ENCODE results near the gene TATDN2.

TATDN2 gene

GRCh38 chr3:10247679-10248183 is 528 bp upstream of the TATDN2 start:
- Histone ChIP-seq H3K4me3 (ENCODE audit: low read length in 2 of 2) (peak overlapping the region; percentile 23 to 93), H4K8ac (ENCODE audit: low read depth, low read length) (no peak overlapping the region), H3K36me3 (replicated peaks in 1 of 2; ENCODE audit: control insufficient read depth in 2 of 2, insufficient read depth in 2 of 2, low read length in 2 of 2) (peaks cover 5 to 26% of the 10 kb centered on the region in 2 donors), H3K23ac (ENCODE audit: low read depth, low read length, poor library complexity) (peak overlapping the region; percentile 44), H2BK120ac (ENCODE audit: low read depth, low read length) (no peak overlapping the region), H3K18ac (ENCODE audit: low read length) (no peak overlapping the region), H2AK5ac (ENCODE audit: low read depth, low read length) (no peak overlapping the region), H3K9me3 (replicated peaks in 1 of 2; ENCODE audit: control insufficient read depth in 2 of 2, insufficient read depth in 1 of 2, low read depth in 1 of 2, low read length in 2 of 2) (peaks cover 3 to 18% of the 10 kb centered on the region in 2 donors), H3K9ac (ENCODE audit: low read depth, low read length, poor library complexity) (peak overlapping the region; percentile 30), H3K14ac (ENCODE audit: low read length) (no peak overlapping the region), H4K91ac (ENCODE audit: low read depth, low read length, poor library complexity) (no peak overlapping the region), H2BK5ac (ENCODE audit: low read length) (no peak overlapping the region), H3K79me1 (ENCODE audit: low read depth, low read length) (peaks cover 3% of the 10 kb centered on the region), H2BK12ac (ENCODE audit: low read length) (no peak overlapping the region), H3K27me3 (ENCODE audit: control insufficient read depth in 3 of 3, insufficient read depth in 3 of 3, low read depth in 1 of 3, low read length in 3 of 3) (no peaks in the 10 kb centered on the region), H2BK15ac (ENCODE audit: low read length) (no peak overlapping the region), H3K4me1 (ENCODE audit: control insufficient read depth in 2 of 2, insufficient read depth in 1 of 2, low read depth in 1 of 2, low read length in 2 of 2) (peaks cover 0 to 11% of the 10 kb centered on the region in 2 donors), H3K4me2 (ENCODE audit: insufficient read depth, low read length, poor library complexity, severe bottlenecking) (peak overlapping the region; percentile 48), H3K4ac (ENCODE audit: low read length) (no peak overlapping the region), H2AFZ (ENCODE audit: low read length) (peak overlapping the region; percentile 88), H3K27ac (replicated peaks; ENCODE audit: low read length) (no peak overlapping the region)
- no peak for DNase-seq (ENCODE audit: low spot score)
- no CpG with 5 or more reads among the region's 14 CpGs for WGBS, 2 donors (ENCODE audit: extremely low coverage in 2 of 2, insufficient read length in 2 of 2, insufficient replicate concordance in 1 of 2)

- H2AK5ac ChIP-seq (ENCODE audit: low read depth, low read length) = peak overlapping the region; percentile 78
- H3K18ac ChIP-seq (ENCODE audit: low read length) = peak overlapping the region; percentile 89
- peak overlapping the region; percentile 91 for H3K9ac ChIP-seq (ENCODE audit: low read depth, low read length, poor library complexity)
- H4K8ac ChIP-seq (ENCODE audit: low read depth, low read length) = no peak overlapping the region
- no peak overlapping the region for H4K91ac ChIP-seq (ENCODE audit: low read depth, low read length, poor library complexity)
- H2BK15ac ChIP-seq (ENCODE audit: low read length) = peak overlapping the region; percentile 38
- H3K36me3 ChIP-seq (replicated peaks in 1 of 2; ENCODE audit: control insufficient read depth in 2 of 2, insufficient read depth in 2 of 2, low read length in 2 of 2) = peaks cover 11 to 39% of the 10 kb centered on the region in 2 donors
- H3K4me3 ChIP-seq (ENCODE audit: low read length in 2 of 2) = peak overlapping the region; percentile 73 to 93
- peak overlapping the region; percentile 94 for H3K14ac ChIP-seq (ENCODE audit: low read length)
- peak; percentile 18 for DNase-seq (ENCODE audit: low spot score)
- H2BK120ac ChIP-seq (ENCODE audit: low read depth, low read length) = no peak overlapping the region
- peak overlapping the region; percentile 91 for H3K4me2 ChIP-seq (ENCODE audit: insufficient read depth, low read length, poor library complexity, severe bottlenecking)
- H2BK5ac ChIP-seq (ENCODE audit: low read length) = no peak overlapping the region
- H2BK12ac ChIP-seq (ENCODE audit: low read length) = no peak overlapping the region
- peaks cover 3% of the 10 kb centered on the region for H3K79me1 ChIP-seq (ENCODE audit: low read depth, low read length)
- peaks cover 0 to 18% of the 10 kb centered on the region in 2 donors for H3K9me3 ChIP-seq (replicated peaks in 1 of 2; ENCODE audit: control insufficient read depth in 2 of 2, insufficient read depth in 1 of 2, low read depth in 1 of 2, low read length in 2 of 2)
- no peaks in the 10 kb centered on the region for H3K27me3 ChIP-seq (ENCODE audit: control insufficient read depth in 3 of 3, insufficient read depth in 3 of 3, low read depth in 1 of 3, low read length in 3 of 3)
- no peak overlapping the region for H3K27ac ChIP-seq (replicated peaks; ENCODE audit: low read length)
- H2AFZ ChIP-seq (ENCODE audit: low read length) = peak overlapping the region; percentile 88
- H3K4ac ChIP-seq (ENCODE audit: low read length) = no peak overlapping the region
- peak overlapping the region; percentile 67 for H3K23ac ChIP-seq (ENCODE audit: low read depth, low read length, poor library complexity)
- peaks cover 0 to 11% of the 10 kb centered on the region in 2 donors for H3K4me1 ChIP-seq (ENCODE audit: control insufficient read depth in 2 of 2, insufficient read depth in 1 of 2, low read depth in 1 of 2, low read length in 2 of 2)
- no CpG with 5 or more reads among the region's 32 CpGs for WGBS, 2 donors (ENCODE audit: extremely low coverage in 2 of 2, insufficient read length in 2 of 2, insufficient replicate concordance in 1 of 2)
These were observed 907 bp downstream of the TATDN2 start for GRCh38 chr3:10248984-10249748.

GRCh38 chr3:10249833-10250232 is 1.6 kb downstream of the TATDN2 start:
- WGBS, 2 donors (ENCODE audit: extremely low coverage in 2 of 2, insufficient read length in 2 of 2, insufficient replicate concordance in 1 of 2) = no CpG with 5 or more reads among the region's 3 CpGs
- no peak for DNase-seq (ENCODE audit: low spot score)
- H3K79me1 ChIP-seq (ENCODE audit: low read depth, low read length) = peaks cover 3% of the 10 kb centered on the region

GRCh38 chr3:10251006-10251405 is 2.7 kb downstream of the TATDN2 start:
- H3K23ac ChIP-seq (ENCODE audit: low read depth, low read length, poor library complexity) = no peak overlapping the region
- H3K4me1 ChIP-seq (ENCODE audit: control insufficient read depth in 2 of 2, insufficient read depth in 1 of 2, low read depth in 1 of 2, low read length in 2 of 2) = peaks cover 0 to 11% of the 10 kb centered on the region in 2 donors
- DNase-seq (ENCODE audit: low spot score) = no peak
- no peak overlapping the region for H4K91ac ChIP-seq (ENCODE audit: low read depth, low read length, poor library complexity)
- no peak overlapping the region for H3K9ac ChIP-seq (ENCODE audit: low read depth, low read length, poor library complexity)
- H3K4ac ChIP-seq (ENCODE audit: low read length) = no peak overlapping the region
- H3K4me2 ChIP-seq (ENCODE audit: insufficient read depth, low read length, poor library complexity, severe bottlenecking) = no peak overlapping the region
- no peak overlapping the region for H2BK15ac ChIP-seq (ENCODE audit: low read length)
- no CpG with 5 or more reads among the region's 3 CpGs for WGBS, 2 donors (ENCODE audit: extremely low coverage in 2 of 2, insufficient read length in 2 of 2, insufficient replicate concordance in 1 of 2)
- no peak overlapping the region for H2BK120ac ChIP-seq (ENCODE audit: low read depth, low read length)
- H3K18ac ChIP-seq (ENCODE audit: low read length) = no peak overlapping the region
- H3K4me3 ChIP-seq (ENCODE audit: low read length in 2 of 2) = no peak overlapping the region
- no peak overlapping the region for H2AK5ac ChIP-seq (ENCODE audit: low read depth, low read length)
- no peak overlapping the region for H2AFZ ChIP-seq (ENCODE audit: low read length)
- peaks cover 0 to 3% of the 10 kb centered on the region in 2 donors for H3K9me3 ChIP-seq (replicated peaks in 1 of 2; ENCODE audit: control insufficient read depth in 2 of 2, insufficient read depth in 1 of 2, low read depth in 1 of 2, low read length in 2 of 2)
- peaks cover 3% of the 10 kb centered on the region for H3K79me1 ChIP-seq (ENCODE audit: low read depth, low read length)
- no peak overlapping the region for H2BK12ac ChIP-seq (ENCODE audit: low read length)
- H4K8ac ChIP-seq (ENCODE audit: low read depth, low read length) = no peak overlapping the region
- H3K27me3 ChIP-seq (ENCODE audit: control insufficient read depth in 3 of 3, insufficient read depth in 3 of 3, low read depth in 1 of 3, low read length in 3 of 3) = no peaks in the 10 kb centered on the region
- no peak overlapping the region for H3K27ac ChIP-seq (replicated peaks; ENCODE audit: low read length)
- H3K14ac ChIP-seq (ENCODE audit: low read length) = no peak overlapping the region
- H3K36me3 ChIP-seq (replicated peaks in 1 of 2; ENCODE audit: control insufficient read depth in 2 of 2, insufficient read depth in 2 of 2, low read length in 2 of 2) = peaks cover 16 to 57% of the 10 kb centered on the region in 2 donors
- no peak overlapping the region for H2BK5ac ChIP-seq (ENCODE audit: low read length)

More at GRCh38 chr3:10249833-10250232, 1.6 kb downstream of the TATDN2 start:
- Histone ChIP-seq H3K27me3 (ENCODE audit: control insufficient read depth in 3 of 3, insufficient read depth in 3 of 3, low read depth in 1 of 3, low read length in 3 of 3) (no peaks in the 10 kb centered on the region), H3K14ac (ENCODE audit: low read length) (no peak overlapping the region), H3K23ac (ENCODE audit: low read depth, low read length, poor library complexity) (no peak overlapping the region), H3K4me3 (ENCODE audit: low read length in 2 of 2) (peak overlapping the region in 1 of 2 donors; percentile 93), H3K4me2 (ENCODE audit: insufficient read depth, low read length, poor library complexity, severe bottlenecking) (peak overlapping the region; percentile 91), H2AFZ (ENCODE audit: low read length) (peak overlapping the region; percentile 88), H2BK15ac (ENCODE audit: low read length) (no peak overlapping the region), H3K9ac (ENCODE audit: low read depth, low read length, poor library complexity) (no peak overlapping the region), H3K27ac (replicated peaks; ENCODE audit: low read length) (no peak overlapping the region), H3K18ac (ENCODE audit: low read length) (no peak overlapping the region), H2AK5ac (ENCODE audit: low read depth, low read length) (no peak overlapping the region), H2BK12ac (ENCODE audit: low read length) (no peak overlapping the region), H3K36me3 (replicated peaks in 1 of 2; ENCODE audit: control insufficient read depth in 2 of 2, insufficient read depth in 2 of 2, low read length in 2 of 2) (peaks cover 16 to 45% of the 10 kb centered on the region in 2 donors), H3K4ac (ENCODE audit: low read length) (no peak overlapping the region), H2BK5ac (ENCODE audit: low read length) (no peak overlapping the region), H2BK120ac (ENCODE audit: low read depth, low read length) (no peak overlapping the region), H4K91ac (ENCODE audit: low read depth, low read length, poor library complexity) (no peak overlapping the region), H4K8ac (ENCODE audit: low read depth, low read length) (no peak overlapping the region), H3K4me1 (ENCODE audit: control insufficient read depth in 2 of 2, insufficient read depth in 1 of 2, low read depth in 1 of 2, low read length in 2 of 2) (peaks cover 0 to 11% of the 10 kb centered on the region in 2 donors), H3K9me3 (replicated peaks in 1 of 2; ENCODE audit: control insufficient read depth in 2 of 2, insufficient read depth in 1 of 2, low read depth in 1 of 2, low read length in 2 of 2) (peaks cover 0 to 11% of the 10 kb centered on the region in 2 donors)

Data from neuronal stem cell (in vitro differentiated cells).